Measurements from ENCODE around the gene HMCN1.

GRCh38 chr1:185869590-185869989, 135.4 kb downstream of the HMCN1 start:
- no peak for TF ChIP-seq CTCF (IDR thresholded peaks at IDR 0.05; ENCODE audit: low read depth, low read length)
- TF ChIP-seq POLR2A (IDR thresholded peaks at IDR 0.05; ENCODE audit: extremely low read depth, insufficient read length), result no peak
- TF ChIP-seq MAX (IDR thresholded peaks at IDR 0.05; ENCODE audit: low read depth, low read length), result no peak
